ENCODE measurements around the gene NOL6. TPM values are rescaled to one million over a fixed set of nuclear protein-coding genes. Genes with fewer than 3 reads are reported as not detected.

NOL6 gene
- total and polyA plus RNA-seq, 2 of the 8 experiments (the other 6 are each of a cell fraction or from before 2014, with no cell fraction given) = 44.0 to 55.0 TPM

- no peak overlapping the region for H3K4me3 ChIP-seq (ENCODE audit: extremely low read depth in 1 of 4, insufficient read depth in 2 of 4, low read depth in 3 of 4, low read length in 4 of 4)
- H3K36me3 ChIP-seq (ENCODE audit: control insufficient read depth in 2 of 4, insufficient read depth in 4 of 4, low read length in 3 of 4) = no peaks in the 10 kb centered on the region
- H4K20me1 ChIP-seq (replicated peaks in 1 of 2; ENCODE audit: control insufficient read depth in 1 of 2, insufficient read depth in 2 of 2, low read length in 2 of 2) = no peaks in the 10 kb centered on the region
- H3K9ac ChIP-seq (replicated peaks in 1 of 4; ENCODE audit: extremely low read depth in 1 of 4, low read depth in 3 of 4, low read length in 3 of 4) = no peak overlapping the region
- no peak overlapping the region; the same call in 1 of the 2 replicates for H4K8ac ChIP-seq (ENCODE audit: extremely low read depth, insufficient read depth, low read length)
- DNase-seq (ENCODE audit: low read depth in 1 of 2, low spot score in 2 of 2) (no peak), FAIRE-seq (no peak)
- peaks cover 10% of the 10 kb centered on the region; the same call in 1 of the 2 replicates for H3K23me2 ChIP-seq (ENCODE audit: low read depth, low read length)
- no peak overlapping the region for H2AFZ ChIP-seq (ENCODE audit: low read length)
- H3K27me3 ChIP-seq (replicated peaks in 1 of 4; ENCODE audit: control insufficient read depth in 3 of 4, extremely low read depth in 1 of 4, insufficient read depth in 3 of 4, low read length in 3 of 4) = peaks cover 0 to 15% (median 9%) of the 10 kb centered on the region in 4 experiments; a peak in 5 of 7 replicates
- H4K91ac ChIP-seq (replicated peaks; ENCODE audit: insufficient read length, low read length) = no peak overlapping the region
- CTCF ChIA-PET (ENCODE audit: partially characterized antibody) = interaction anchor here (0.9 to 9.1 kb wide), 7 partner anchors 10 to 81 kb away, joined by 3 to 63 read pairs (median 3); partner anchors contain the start of gene ANKRD18B
- H3K4me1 ChIP-seq (replicated peaks in 1 of 4; ENCODE audit: control insufficient read depth in 3 of 4, insufficient read depth in 4 of 4, low read length in 3 of 4) = peaks cover 0 to 31% (median 18%) of the 10 kb centered on the region in 4 experiments; a peak in 5 of 7 replicates
- 0 out of 4 replicates have a peak overlapping the region, but pooled peaks of 1 of the 2 experiments have one; percentile 1 for H3K4me2 ChIP-seq (ENCODE audit: insufficient read depth in 1 of 2, low read depth in 2 of 2, low read length in 2 of 2)
- peak overlapping the region; percentile 48; the same call in 1 of the 2 replicates for H2BK20ac ChIP-seq (ENCODE audit: low read length)
- H2BK120ac ChIP-seq (replicated peaks; ENCODE audit: low read depth, low read length) = no peak overlapping the region
- no peak overlapping the region for H3K56ac ChIP-seq (replicated peaks; ENCODE audit: insufficient read length, low read depth, low read length)
- 93% methylated on average over 7 of the region's 9 CpGs; no CpG with 5 or more reads in 1 of the 2 experiments for WGBS, 2 experiments (ENCODE audit: extremely low coverage in 1 of 2, insufficient coverage in 1 of 2, insufficient read length in 1 of 2, insufficient replicate concordance in 2 of 2, low coverage in 1 of 2, low lambda C conversion rate in 2 of 2, missing lambda C conversion rate in 1 of 2)
- H2BK15ac ChIP-seq (ENCODE audit: low read length) = 0 out of 2 replicates have a peak overlapping the region, but pooled peaks have one; percentile 72
- H3K9me3 ChIP-seq (ENCODE audit: insufficient read depth in 2 of 2, low read depth in 1 of 2, low read length in 1 of 2) = no peaks in the 10 kb centered on the region
- peak overlapping the region; percentile 48; the same call in 1 of the 2 replicates for H3K18ac ChIP-seq (ENCODE audit: extremely low read depth, low read length)
- H3K4ac ChIP-seq (replicated peaks; ENCODE audit: insufficient read length, low read depth, low read length) = no peak overlapping the region
- H3K23ac ChIP-seq (ENCODE audit: insufficient read length) = no peak overlapping the region
- TF ChIP-seq E2F6 (IDR thresholded peaks at IDR 0.05) (0 out of 2 replicates have a peak, but pooled peaks have one; percentile 8), NRF1 (IDR thresholded peaks at IDR 0.05; ENCODE audit: low read depth, low read length) (no peak)
- no peaks in the 10 kb centered on the region for H3K79me1 ChIP-seq (ENCODE audit: low read depth, low read length)
- H3K27ac ChIP-seq (ENCODE audit: low read depth, low read length) = no peak overlapping the region
- POLR2A ChIA-PET (ENCODE audit: partially characterized antibody) = interaction anchor here (0.6 to 2.7 kb wide), 4 partner anchors 8 to 31 kb away, joined by 3 to 8 read pairs (median 4); partner anchors contain the start of gene NOL6
- no peak overlapping the region for H3K14ac ChIP-seq (ENCODE audit: insufficient read length)
- no peak overlapping the region for H2BK12ac ChIP-seq (ENCODE audit: low read depth, low read length)
- no peak overlapping the region for H4K5ac ChIP-seq (ENCODE audit: insufficient read length, low read depth, low read length)
- H2BK5ac ChIP-seq (ENCODE audit: low read depth, low read length) = no peak overlapping the region; the same call in 1 of the 2 replicates
- no peaks in the 10 kb centered on the region for H3K79me2 ChIP-seq (ENCODE audit: control insufficient read depth in 1 of 2, insufficient read depth in 2 of 2, low read length in 2 of 2)
- H2AK5ac ChIP-seq (ENCODE audit: low read depth, low read length) = no peak overlapping the region
These were observed 30.7 kb downstream of the NOL6 start for GRCh38 chr9:33443047-33443446.
